Stimulated activated CD4-positive, alpha-beta T cell treated with anti-CD3 and anti-CD28 coated beads, Interleukin-1b, Interleukin-23, amount 100 ng/mL, for 1 hour (primary cell): Measurements from ENCODE around the gene PTPN13.
A peak's percentile ranks its signal among the peaks of the same experiment; 100 is the strongest.

Source experiments
- DNase-seq, 2 donors: peaks; one replicate each; pipeline ENCODE4 v3.0.0-alpha.2; 2020; ENCODE audit warnings: low read depth in 2 of 2

PTPN13 gene, protein sequence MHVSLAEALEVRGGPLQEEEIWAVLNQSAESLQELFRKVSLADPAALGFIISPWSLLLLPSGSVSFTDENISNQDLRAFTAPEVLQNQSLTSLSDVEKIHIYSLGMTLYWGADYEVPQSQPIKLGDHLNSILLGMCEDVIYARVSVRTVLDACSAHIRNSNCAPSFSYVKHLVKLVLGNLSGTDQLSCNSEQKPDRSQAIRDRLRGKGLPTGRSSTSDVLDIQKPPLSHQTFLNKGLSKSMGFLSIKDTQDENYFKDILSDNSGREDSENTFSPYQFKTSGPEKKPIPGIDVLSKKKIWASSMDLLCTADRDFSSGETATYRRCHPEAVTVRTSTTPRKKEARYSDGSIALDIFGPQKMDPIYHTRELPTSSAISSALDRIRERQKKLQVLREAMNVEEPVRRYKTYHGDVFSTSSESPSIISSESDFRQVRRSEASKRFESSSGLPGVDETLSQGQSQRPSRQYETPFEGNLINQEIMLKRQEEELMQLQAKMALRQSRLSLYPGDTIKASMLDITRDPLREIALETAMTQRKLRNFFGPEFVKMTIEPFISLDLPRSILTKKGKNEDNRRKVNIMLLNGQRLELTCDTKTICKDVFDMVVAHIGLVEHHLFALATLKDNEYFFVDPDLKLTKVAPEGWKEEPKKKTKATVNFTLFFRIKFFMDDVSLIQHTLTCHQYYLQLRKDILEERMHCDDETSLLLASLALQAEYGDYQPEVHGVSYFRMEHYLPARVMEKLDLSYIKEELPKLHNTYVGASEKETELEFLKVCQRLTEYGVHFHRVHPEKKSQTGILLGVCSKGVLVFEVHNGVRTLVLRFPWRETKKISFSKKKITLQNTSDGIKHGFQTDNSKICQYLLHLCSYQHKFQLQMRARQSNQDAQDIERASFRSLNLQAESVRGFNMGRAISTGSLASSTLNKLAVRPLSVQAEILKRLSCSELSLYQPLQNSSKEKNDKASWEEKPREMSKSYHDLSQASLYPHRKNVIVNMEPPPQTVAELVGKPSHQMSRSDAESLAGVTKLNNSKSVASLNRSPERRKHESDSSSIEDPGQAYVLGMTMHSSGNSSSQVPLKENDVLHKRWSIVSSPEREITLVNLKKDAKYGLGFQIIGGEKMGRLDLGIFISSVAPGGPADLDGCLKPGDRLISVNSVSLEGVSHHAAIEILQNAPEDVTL (N-terminal part only)

GRCh38 chr4:86593688-86594558, at the start of gene PTPN13:
Gene PTPN13 (plus strand): TSS chr4:86594315. CDS start chr4:86635257, 40,942 bp downstream.
- peak; percentile 18 to 29 for DNase-seq

DNA sequence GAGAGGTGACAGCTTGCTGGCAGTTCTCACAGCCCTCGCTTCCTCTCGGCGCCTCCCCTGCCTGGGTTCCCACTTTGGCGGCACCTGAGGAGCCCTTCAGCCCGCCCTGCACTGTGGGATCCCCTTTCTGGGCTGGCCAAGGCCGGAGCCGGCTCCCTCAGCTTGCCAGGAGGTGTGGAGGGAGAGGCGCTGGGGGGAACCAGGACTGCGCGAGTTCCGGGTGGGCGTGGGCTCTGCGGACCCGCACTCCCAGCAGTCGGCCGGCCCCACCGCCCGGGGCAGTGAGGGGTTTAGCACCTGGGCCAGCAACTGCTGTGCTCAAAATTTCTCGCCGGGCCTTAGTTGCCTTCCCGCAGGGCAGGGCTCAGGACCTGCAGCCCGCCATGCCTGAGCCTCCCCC, 47.0 kb upstream of the PTPN13 start:
- no peak for DNase-seq

DNA sequence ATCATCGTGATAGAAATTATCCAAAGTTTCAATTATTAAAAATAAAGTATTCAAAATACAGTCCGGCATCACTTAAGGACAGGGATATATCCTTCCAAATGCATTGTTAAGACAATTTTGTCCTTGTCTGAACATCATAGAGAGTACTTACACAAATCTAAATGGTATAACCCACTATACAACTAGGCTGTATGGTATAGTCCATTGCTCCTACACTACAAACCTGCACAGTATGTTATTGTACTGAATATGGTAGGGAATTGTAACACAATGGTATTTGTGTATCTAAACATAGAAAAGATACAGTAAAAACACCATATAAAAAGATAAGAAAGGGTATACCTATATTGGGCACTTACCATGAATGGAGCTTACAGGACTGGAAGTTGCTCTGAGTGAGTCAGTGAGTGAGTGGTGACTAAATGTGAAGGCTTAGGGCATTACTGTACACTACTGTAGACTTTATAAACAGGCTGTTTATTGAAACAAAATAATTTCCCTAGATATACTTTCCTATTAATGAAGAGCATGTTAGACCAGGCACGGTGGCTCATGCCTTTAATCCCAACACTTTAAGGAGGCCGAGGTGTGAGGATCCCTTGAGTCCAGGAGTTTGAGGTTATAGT, 44.8 kb upstream of the PTPN13 start:
- DNase-seq, result no peak

- no peak for DNase-seq
Measured at GRCh38 chr4:86551387-86551786, 42.7 kb upstream of the PTPN13 start.

DNA sequence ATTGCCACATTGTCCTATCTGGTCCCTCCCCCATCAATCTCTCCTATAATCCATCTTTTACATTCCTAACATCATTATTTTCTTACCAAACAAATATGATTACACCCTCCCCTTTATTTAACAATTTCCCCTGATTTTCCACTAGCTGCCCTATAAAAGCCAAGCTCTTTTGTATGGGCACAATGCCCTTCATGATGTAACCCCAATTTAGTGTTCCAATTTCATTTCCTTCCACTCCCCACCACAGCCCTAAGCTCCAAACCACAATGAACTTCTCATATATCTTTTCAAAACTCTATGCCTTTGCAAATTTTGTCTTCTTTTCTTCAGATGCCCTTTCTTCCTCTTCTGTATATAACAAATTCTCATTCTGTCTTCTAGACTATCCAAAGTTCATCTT, 39.5 kb upstream of the PTPN13 start:
- DNase-seq, result no peak

DNA sequence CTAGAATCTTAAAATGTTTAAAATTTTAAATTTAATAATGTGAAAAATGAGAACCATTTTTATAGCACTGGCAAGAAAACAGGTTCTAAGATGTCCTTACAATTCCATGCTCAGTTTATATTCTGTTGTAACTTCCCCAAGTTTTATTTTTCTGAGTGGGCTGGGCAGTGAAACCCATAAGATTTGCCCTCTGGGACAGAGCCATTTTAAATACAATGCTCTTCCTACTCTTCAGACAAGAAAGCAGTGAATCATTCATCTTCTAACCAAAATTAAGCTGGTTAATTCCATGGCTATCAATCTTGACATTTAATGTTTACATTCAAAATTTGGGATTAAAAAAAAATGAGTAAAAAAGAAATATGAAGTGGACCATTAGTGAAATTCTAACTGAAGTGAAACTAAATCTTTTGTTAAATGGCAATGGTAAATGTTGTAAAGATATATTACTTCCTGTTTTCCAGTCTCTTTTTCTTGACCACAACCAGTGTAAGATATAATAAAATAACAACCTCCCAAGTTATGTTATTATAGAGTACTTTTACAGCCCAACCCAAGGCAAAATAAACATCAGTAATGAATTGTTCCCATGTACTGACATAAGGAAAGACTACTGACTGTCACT, 37.2 kb upstream of the PTPN13 start:
- DNase-seq, result no peak

GRCh38 chr4:86557526-86557925, 36.6 kb upstream of the PTPN13 start:
- DNase-seq, result no peak

GRCh38 chr4:86558258-86558657, 35.9 kb upstream of the PTPN13 start:
- no peak for DNase-seq

DNA sequence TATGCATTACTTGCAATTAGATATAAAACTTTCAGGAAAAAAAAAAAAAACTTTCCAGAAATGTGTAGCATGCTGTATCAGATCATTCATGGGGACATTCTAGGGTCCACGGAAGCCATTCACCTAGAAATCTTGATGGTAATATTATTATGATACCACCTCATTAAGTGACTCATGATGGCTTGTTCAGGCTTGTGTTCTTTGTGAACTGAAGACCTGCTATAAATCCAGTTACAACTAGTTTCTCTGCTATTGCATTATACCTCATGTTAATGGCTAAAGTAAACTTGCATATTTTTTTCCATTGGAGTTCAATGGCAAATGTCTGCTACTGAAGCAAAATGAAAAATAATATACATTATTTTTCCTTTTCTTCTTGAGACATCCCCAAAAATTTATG, 35.3 kb upstream of the PTPN13 start:
- DNase-seq, result no peak

DNA sequence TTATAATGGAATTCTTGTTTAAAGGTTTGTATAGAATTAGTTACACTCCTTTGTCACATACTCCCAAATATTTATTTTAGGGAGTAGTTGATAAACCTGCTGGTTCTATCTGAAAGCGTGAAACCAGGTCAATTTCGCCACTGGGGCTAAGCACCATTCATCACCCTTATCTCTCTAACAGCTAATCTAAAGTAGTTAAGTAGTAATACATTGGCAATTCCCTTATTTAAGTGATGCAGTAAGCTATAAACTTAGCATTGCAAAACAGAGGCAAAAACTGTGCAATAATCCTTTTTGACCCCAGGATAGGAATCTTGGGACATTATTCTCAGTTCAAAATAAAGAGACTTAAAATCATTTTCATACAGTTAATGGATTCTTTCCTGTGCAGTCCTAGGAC, 33.7 kb upstream of the PTPN13 start:
- DNase-seq, result no peak

DNA sequence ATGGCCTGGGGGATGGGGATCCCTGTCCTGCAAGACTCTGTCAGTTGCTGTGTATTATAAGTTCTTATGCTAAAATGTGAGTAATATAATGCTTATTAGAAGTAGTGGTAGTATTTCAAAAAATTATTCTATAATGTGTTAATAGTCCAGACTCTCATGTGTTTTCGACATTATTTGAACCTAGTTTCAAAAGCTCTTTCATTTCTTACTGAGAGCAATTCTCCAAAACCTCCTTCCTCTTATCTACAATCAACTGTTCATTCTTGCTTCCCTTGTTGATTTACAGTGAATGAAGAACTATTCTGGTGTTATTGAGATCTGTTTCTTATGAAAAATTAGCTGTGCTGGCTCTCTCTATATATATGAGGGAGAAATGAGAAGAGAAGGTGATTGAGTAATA, 32.9 kb upstream of the PTPN13 start:
- DNase-seq, result no peak

GRCh38 chr4:86563416-86563815, 30.7 kb upstream of the PTPN13 start:
- DNase-seq, result no peak

DNA sequence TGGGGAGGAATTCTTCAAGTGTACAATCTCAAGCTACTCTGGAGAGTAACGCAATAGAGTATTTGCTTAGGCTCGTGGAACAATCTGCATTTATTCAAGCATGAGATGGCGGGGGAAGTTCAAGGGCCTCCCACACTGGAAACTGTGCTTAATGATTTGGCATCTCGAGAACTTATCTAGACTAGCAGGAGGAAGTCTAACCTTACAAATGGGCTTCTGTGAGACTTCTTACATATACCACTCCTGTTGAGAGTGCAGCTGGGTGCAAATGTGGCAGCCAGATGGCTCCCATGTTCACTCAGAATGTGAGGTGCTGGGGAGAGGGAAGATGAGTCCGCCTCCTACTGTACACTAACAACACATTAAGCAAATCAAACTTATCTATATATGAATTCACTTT, 29.3 kb upstream of the PTPN13 start:
- DNase-seq, result no peak

GRCh38 chr4:86565651-86566050, 28.5 kb upstream of the PTPN13 start:
- DNase-seq, result no peak

GRCh38 chr4:86569103-86569870, 24.8 kb upstream of the PTPN13 start:
- DNase-seq, result no peak

DNA sequence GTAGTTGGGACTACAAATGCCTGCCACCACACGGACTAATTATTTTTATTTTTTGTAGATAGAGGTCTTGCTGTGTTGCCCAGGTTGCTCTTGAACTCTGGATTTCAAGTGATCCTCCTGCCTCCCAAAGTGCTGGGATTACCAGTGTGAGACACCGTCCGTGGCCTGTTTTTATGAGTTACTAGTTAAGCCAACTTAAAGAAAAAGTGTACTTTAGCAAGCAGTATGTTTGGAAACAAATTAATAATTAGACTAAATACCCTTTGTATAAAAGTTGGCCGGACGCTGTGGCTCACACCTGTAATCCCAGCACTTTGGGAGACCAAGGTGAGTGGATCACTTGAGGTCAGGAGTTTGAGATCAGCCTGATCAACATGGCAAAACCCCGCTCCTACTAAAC, 14.2 kb upstream of the PTPN13 start:
- DNase-seq, result no peak

GRCh38 chr4:86582410-86582809, 11.7 kb upstream of the PTPN13 start:
- no peak for DNase-seq

DNA sequence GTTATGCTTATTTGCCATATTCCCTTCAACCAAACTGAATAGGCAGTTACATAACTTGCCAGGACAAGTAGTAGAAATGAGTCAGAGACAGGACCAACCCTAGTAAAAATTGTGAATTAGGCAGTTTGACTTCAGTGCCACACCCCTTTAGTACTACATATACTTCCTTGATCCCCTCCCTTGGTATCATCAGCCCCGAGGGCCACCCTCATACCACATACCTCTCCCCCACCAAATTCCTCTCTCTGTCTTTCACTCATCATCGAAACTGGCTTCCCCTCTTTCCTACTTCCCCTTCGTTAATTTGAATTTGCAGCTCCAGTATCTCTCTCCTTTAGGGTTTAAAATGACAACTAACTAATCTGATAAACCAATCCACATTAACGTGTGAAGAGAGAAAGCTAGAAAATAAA, 7.9 kb upstream of the PTPN13 start:
- no peak for DNase-seq

- no peak for DNase-seq
Measured at GRCh38 chr4:86586626-86587380, 7.3 kb upstream of the PTPN13 start.
